ENCODE measurements around the gene AXIN2.

AXIN2 gene

GRCh38 chr17:65600518-65600917 is 39.1 kb upstream of the AXIN2 start:
- CTCF ChIA-PET = no interaction called here
- WGBS (ENCODE audit: insufficient coverage) = no CpG with 5 or more reads among the region's 1 CpG
- POLR2A ChIA-PET = no interaction called here
- no peak for DNase-seq
- H3K36me3 ChIP-seq (ENCODE audit: control insufficient read depth in 4 of 4, insufficient read depth in 4 of 4, low read length in 3 of 4) = no peaks in the 10 kb centered on the region
- no peak overlapping the region for H3K4me3 ChIP-seq (ENCODE audit: control insufficient read depth in 1 of 7, extremely low read depth in 1 of 7, insufficient read depth in 4 of 7, low read depth in 2 of 7, low read length in 6 of 7)
- no peak overlapping the region for H3K27ac ChIP-seq (ENCODE audit: insufficient read depth in 1 of 2, low read depth in 1 of 2, low read length in 2 of 2, poor library complexity in 1 of 2, severe bottlenecking in 2 of 2)
- no peaks in the 10 kb centered on the region for H3K9me3 ChIP-seq (ENCODE audit: control extremely low read depth in 1 of 5, control insufficient read depth in 4 of 5, insufficient read depth in 2 of 5, low read depth in 1 of 5, low read length in 4 of 5)
- no peaks in the 10 kb centered on the region for H3K4me1 ChIP-seq (ENCODE audit: control extremely low read depth in 1 of 4, control insufficient read depth in 4 of 4, insufficient read depth in 4 of 4, low read length in 3 of 4)
- H3K27me3 ChIP-seq (replicated peaks in 2 of 5; ENCODE audit: control insufficient read depth in 4 of 5, insufficient read depth in 5 of 5, low read length in 4 of 5) = peaks cover 0 to 6% (median 0%) of the 10 kb centered on the region in 5 experiments

GRCh38 chr17:65599650-65600049 is 38.2 kb upstream of the AXIN2 start:
- Histone ChIP-seq H3K4me1 (ENCODE audit: control extremely low read depth in 1 of 4, control insufficient read depth in 4 of 4, insufficient read depth in 4 of 4, low read length in 3 of 4) (no peaks in the 10 kb centered on the region), H3K36me3 (ENCODE audit: control insufficient read depth in 4 of 4, insufficient read depth in 4 of 4, low read length in 3 of 4) (no peaks in the 10 kb centered on the region), H3K27me3 (replicated peaks in 2 of 5; ENCODE audit: control insufficient read depth in 4 of 5, insufficient read depth in 5 of 5, low read length in 4 of 5) (peaks cover 0 to 8% (median 3%) of the 10 kb centered on the region in 5 experiments), H3K4me3 (ENCODE audit: control insufficient read depth in 1 of 7, extremely low read depth in 1 of 7, insufficient read depth in 4 of 7, low read depth in 2 of 7, low read length in 6 of 7) (no peak overlapping the region), H3K27ac (ENCODE audit: insufficient read depth in 1 of 2, low read depth in 1 of 2, low read length in 2 of 2, poor library complexity in 1 of 2, severe bottlenecking in 2 of 2) (no peak overlapping the region), H3K9me3 (ENCODE audit: control extremely low read depth in 1 of 5, control insufficient read depth in 4 of 5, insufficient read depth in 2 of 5, low read depth in 1 of 5, low read length in 4 of 5) (no peaks in the 10 kb centered on the region)
- WGBS (ENCODE audit: insufficient coverage) = 86% methylated on average over 4 of the region's 5 CpGs
- ChIA-PET POLR2A (no interaction called here), CTCF (no interaction called here)
- no peak for DNase-seq

- CTCF ChIA-PET = no interaction called here
- DNase-seq = no peak
- H3K4me3 ChIP-seq (ENCODE audit: control insufficient read depth in 1 of 7, extremely low read depth in 1 of 7, insufficient read depth in 4 of 7, low read depth in 2 of 7, low read length in 6 of 7) = no peak overlapping the region
- peaks cover 0 to 17% (median 6%) of the 10 kb centered on the region in 5 experiments for H3K27me3 ChIP-seq (replicated peaks in 2 of 5; ENCODE audit: control insufficient read depth in 4 of 5, insufficient read depth in 5 of 5, low read length in 4 of 5)
- no peaks in the 10 kb centered on the region for H3K9me3 ChIP-seq (ENCODE audit: control extremely low read depth in 1 of 5, control insufficient read depth in 4 of 5, insufficient read depth in 2 of 5, low read depth in 1 of 5, low read length in 4 of 5)
- no peak overlapping the region for H3K27ac ChIP-seq (ENCODE audit: insufficient read depth in 1 of 2, low read depth in 1 of 2, low read length in 2 of 2, poor library complexity in 1 of 2, severe bottlenecking in 2 of 2)
- H3K4me1 ChIP-seq (ENCODE audit: control extremely low read depth in 1 of 4, control insufficient read depth in 4 of 4, insufficient read depth in 4 of 4, low read length in 3 of 4) = peaks cover 0 to 8% (median 5%) of the 10 kb centered on the region in 4 experiments
- H3K36me3 ChIP-seq (ENCODE audit: control insufficient read depth in 4 of 4, insufficient read depth in 4 of 4, low read length in 3 of 4) = no peaks in the 10 kb centered on the region
- POLR2A ChIA-PET = no interaction called here
- 100% methylated on average over 1 of the region's 1 CpG for WGBS (ENCODE audit: insufficient coverage)
These were observed 37.3 kb upstream of the AXIN2 start for GRCh38 chr17:65598746-65599145.

GRCh38 chr17:65595071-65595656 is 33.7 kb upstream of the AXIN2 start:
- DNase-seq = no peak
- peaks cover 0 to 10% (median 7%) of the 10 kb centered on the region in 4 experiments for H3K4me1 ChIP-seq (ENCODE audit: control extremely low read depth in 1 of 4, control insufficient read depth in 4 of 4, insufficient read depth in 4 of 4, low read length in 3 of 4)
- POLR2A ChIA-PET = no interaction called here

GRCh38 chr17:65593855-65594845 is 32.7 kb upstream of the AXIN2 start:
- H3K4me1 ChIP-seq (ENCODE audit: control extremely low read depth in 1 of 4, control insufficient read depth in 4 of 4, insufficient read depth in 4 of 4, low read length in 3 of 4) = peaks cover 0 to 10% (median 7%) of the 10 kb centered on the region in 4 experiments
- no peaks in the 10 kb centered on the region for H3K9me3 ChIP-seq (ENCODE audit: control extremely low read depth in 1 of 5, control insufficient read depth in 4 of 5, insufficient read depth in 2 of 5, low read depth in 1 of 5, low read length in 4 of 5)
- WGBS (ENCODE audit: insufficient coverage) = 28% methylated on average over 14 of the region's 18 CpGs
- peak in 2 of 3 donors; percentile 8 to 20 for DNase-seq
- POLR2A ChIA-PET = no interaction called here
- peaks cover 0 to 31% (median 14%) of the 10 kb centered on the region in 5 experiments for H3K27me3 ChIP-seq (replicated peaks in 2 of 5; ENCODE audit: control insufficient read depth in 4 of 5, insufficient read depth in 5 of 5, low read length in 4 of 5)
- H3K27ac ChIP-seq (ENCODE audit: insufficient read depth in 1 of 2, low read depth in 1 of 2, low read length in 2 of 2, poor library complexity in 1 of 2, severe bottlenecking in 2 of 2) = no peak overlapping the region
- CTCF ChIA-PET = no interaction called here
- H3K36me3 ChIP-seq (ENCODE audit: control insufficient read depth in 4 of 4, insufficient read depth in 4 of 4, low read length in 3 of 4) = no peaks in the 10 kb centered on the region
- H3K4me3 ChIP-seq (ENCODE audit: control insufficient read depth in 1 of 7, extremely low read depth in 1 of 7, insufficient read depth in 4 of 7, low read depth in 2 of 7, low read length in 6 of 7) = peak overlapping the region in 4 of 7 experiments; percentile 2 to 26 (median 8)

More at GRCh38 chr17:65595071-65595656, 33.7 kb upstream of the AXIN2 start:
- CTCF ChIA-PET = interaction anchor here (1.3 kb wide), 1 partner anchor 274 kb away, joined by 4 read pairs; no protein-coding TSS in a partner anchor
- Histone ChIP-seq H3K9me3 (ENCODE audit: control extremely low read depth in 1 of 5, control insufficient read depth in 4 of 5, insufficient read depth in 2 of 5, low read depth in 1 of 5, low read length in 4 of 5) (no peaks in the 10 kb centered on the region), H3K36me3 (ENCODE audit: control insufficient read depth in 4 of 4, insufficient read depth in 4 of 4, low read length in 3 of 4) (no peaks in the 10 kb centered on the region), H3K27ac (ENCODE audit: insufficient read depth in 1 of 2, low read depth in 1 of 2, low read length in 2 of 2, poor library complexity in 1 of 2, severe bottlenecking in 2 of 2) (no peak overlapping the region), H3K27me3 (replicated peaks in 2 of 5; ENCODE audit: control insufficient read depth in 4 of 5, insufficient read depth in 5 of 5, low read length in 4 of 5) (peaks cover 0 to 31% (median 14%) of the 10 kb centered on the region in 5 experiments), H3K4me3 (ENCODE audit: control insufficient read depth in 1 of 7, extremely low read depth in 1 of 7, insufficient read depth in 4 of 7, low read depth in 2 of 7, low read length in 6 of 7) (no peak overlapping the region)
- WGBS (ENCODE audit: insufficient coverage) = 83% methylated on average over 2 of the region's 4 CpGs

GRCh38 chr17:65593092-65593854 is 31.8 kb upstream of the AXIN2 start:
- DNase-seq = no peak
- H3K27ac ChIP-seq (ENCODE audit: insufficient read depth in 1 of 2, low read depth in 1 of 2, low read length in 2 of 2, poor library complexity in 1 of 2, severe bottlenecking in 2 of 2) = no peak overlapping the region
- H3K4me3 ChIP-seq (ENCODE audit: control insufficient read depth in 1 of 7, extremely low read depth in 1 of 7, insufficient read depth in 4 of 7, low read depth in 2 of 7, low read length in 6 of 7) = peak overlapping the region in 2 of 7 experiments; percentile 7 to 26
- CTCF ChIA-PET = no interaction called here
- peaks cover 0 to 10% (median 7%) of the 10 kb centered on the region in 4 experiments for H3K4me1 ChIP-seq (ENCODE audit: control extremely low read depth in 1 of 4, control insufficient read depth in 4 of 4, insufficient read depth in 4 of 4, low read length in 3 of 4)
- H3K9me3 ChIP-seq (ENCODE audit: control extremely low read depth in 1 of 5, control insufficient read depth in 4 of 5, insufficient read depth in 2 of 5, low read depth in 1 of 5, low read length in 4 of 5) = no peaks in the 10 kb centered on the region
- POLR2A ChIA-PET = no interaction called here
- 77% methylated on average over 14 of the region's 19 CpGs for WGBS (ENCODE audit: insufficient coverage)
- H3K36me3 ChIP-seq (ENCODE audit: control insufficient read depth in 4 of 4, insufficient read depth in 4 of 4, low read length in 3 of 4) = no peaks in the 10 kb centered on the region
- peaks cover 0 to 28% (median 14%) of the 10 kb centered on the region in 5 experiments for H3K27me3 ChIP-seq (replicated peaks in 2 of 5; ENCODE audit: control insufficient read depth in 4 of 5, insufficient read depth in 5 of 5, low read length in 4 of 5)

Measured in common myeloid progenitor, CD34-positive (primary cell).